HepG2 (cell line): ENCODE results near the gene ABTB2. TPM values are rescaled to one million over a fixed set of nuclear protein-coding genes. Genes with fewer than 3 reads are reported as not detected.

Experiments
- BRF2 ChIP-seq: sonication (generic); formaldehyde crosslinking; IDR thresholded peaks from 2 replicates; pipeline ENCODE4 v1.8.1; 2022; ENCODE audit warnings: mild to moderate bottlenecking, missing genetic modification reagents
- E2F5 ChIP-seq: sonication (generic); formaldehyde crosslinking; conservative IDR thresholded peaks from 2 replicates; pipeline ENCODE4 v1.4.0; 2020; ENCODE audit warnings: missing genetic modification reagents
- FOXA1 ChIP-seq, 2 experiments: fragments of 450-650 bp in 1 of 2; sonication (generic) in 1 of 2; formaldehyde crosslinking in 1 of 2; IDR thresholded peaks; 2 replicates each; pipeline versions ENCODE4 v1.4.0 to v1.6.1; 2016 to 2020; ENCODE audit warnings: missing genetic modification reagents in 1 of 2
- GLMP ChIP-seq: sonication (generic); formaldehyde crosslinking; IDR thresholded peaks from 2 replicates; pipeline ENCODE4 v1.9.0; 2021; ENCODE audit warnings: missing genetic modification reagents, mild to moderate bottlenecking, borderline replicate concordance
- HMG20A ChIP-seq: IDR thresholded peaks from 2 replicates; pipeline ENCODE4 v1.6.1; 2016; ENCODE audit warnings: borderline replicate concordance
- ISL2 ChIP-seq: sonication (generic); formaldehyde crosslinking; IDR thresholded peaks from 2 replicates; pipeline ENCODE4 v1.5.0; 2020; ENCODE audit warnings: missing genetic modification reagents
- KDM3A ChIP-seq: IDR thresholded peaks from 2 replicates; pipeline ENCODE4 v1.6.1; 2018; ENCODE audit warnings: low read depth, missing compliant biosample characterization
- MEIS1 ChIP-seq: sonication (generic); formaldehyde crosslinking; IDR thresholded peaks from 2 replicates; pipeline ENCODE4 v1.9.0; 2021; ENCODE audit warnings: mild to moderate bottlenecking, missing genetic modification reagents, moderate library complexity, borderline replicate concordance
- MXI1 ChIP-seq: IDR thresholded peaks from 3 replicates; pipeline ENCODE4 v1.6.1; 2012; ENCODE audit warnings: low read depth, low read length, inconsistent platforms, borderline replicate concordance
- NCOA2 ChIP-seq: sonication (generic); formaldehyde crosslinking; IDR thresholded peaks from 2 replicates; pipeline ENCODE4 v1.8.0; 2022; ENCODE audit warnings: inconsistent platforms
- NFYC ChIP-seq: IDR thresholded peaks from 2 replicates; pipeline ENCODE4 v1.6.1; 2016; ENCODE audit warnings: missing genetic modification reagents, missing compliant biosample characterization
- PCBP1 ChIP-seq: fragments of 200-400 bp; formaldehyde crosslinking; IDR thresholded peaks from 2 replicates; pipeline ENCODE4 v1.6.1; 2017; ENCODE audit warnings: mild to moderate bottlenecking, low read depth, low read length, borderline replicate concordance
- PHB2 ChIP-seq: fragments of 450-650 bp; IDR thresholded peaks from 2 replicates; pipeline ENCODE4 v1.6.1; 2018; ENCODE audit not compliant: partially characterized antibody
- RARA ChIP-seq: IDR thresholded peaks from 2 replicates; pipeline ENCODE4 v1.6.1; 2016; ENCODE audit warnings: missing genetic modification reagents, missing compliant biosample characterization
- SMAD9 ChIP-seq: sonication (generic); formaldehyde crosslinking; IDR thresholded peaks from 2 replicates; pipeline ENCODE4 v1.5.1; 2020; ENCODE audit warnings: mild to moderate bottlenecking, missing genetic modification reagents
- SP5 ChIP-seq: IDR thresholded peaks from 2 replicates; pipeline ENCODE4 v1.6.1; 2016; ENCODE audit warnings: low read depth, borderline replicate concordance
- STAG1 ChIP-seq: sonication (generic); formaldehyde crosslinking; IDR thresholded peaks from 2 replicates; pipeline ENCODE4 v1.4.0; 2020; ENCODE audit warnings: missing genetic modification reagents
- SUZ12 ChIP-seq: fragments of 150-350 bp; IDR thresholded peaks from 2 replicates; pipeline ENCODE4 v1.6.1; 2014; ENCODE audit warnings: low read depth, low read length
- ZBTB38 ChIP-seq: sonication (generic); formaldehyde crosslinking; IDR thresholded peaks from 2 replicates; pipeline ENCODE4 v1.5.1; 2020; ENCODE audit warnings: mild to moderate bottlenecking, missing genetic modification reagents
- ZBTB7B ChIP-seq: sonication (generic); formaldehyde crosslinking; IDR thresholded peaks from 2 replicates; pipeline ENCODE4 v1.4.0; 2020; ENCODE audit warnings: missing genetic modification reagents
- ZBTB8A ChIP-seq: sonication (generic); formaldehyde crosslinking; IDR thresholded peaks from 2 replicates; pipeline ENCODE4 v1.4.0; 2020; ENCODE audit warnings: mild to moderate bottlenecking, low read depth, missing genetic modification reagents, borderline replicate concordance
- ZEB1 ChIP-seq: IDR thresholded peaks from 2 replicates; pipeline ENCODE4 v1.6.1; 2012; ENCODE audit warnings: mild to moderate bottlenecking, low read depth, inconsistent platforms; ENCODE audit not compliant: insufficient replicate concordance
- ZNF329 ChIP-seq: sonication (generic); formaldehyde crosslinking; IDR thresholded peaks from 2 replicates; pipeline ENCODE4 v1.9.0; 2021; ENCODE audit warnings: low read depth, mild to moderate bottlenecking, missing genetic modification reagents
- ZNF343 ChIP-seq: sonication (generic); formaldehyde crosslinking; IDR thresholded peaks from 2 replicates; pipeline ENCODE4 v1.4.0; 2020; ENCODE audit warnings: mild to moderate bottlenecking, missing genetic modification reagents
- ZNF44 ChIP-seq: sonication (generic); formaldehyde crosslinking; IDR thresholded peaks from 2 replicates; pipeline ENCODE4 v1.5.1; 2020; ENCODE audit warnings: mild to moderate bottlenecking, missing genetic modification reagents
- ZNF484 ChIP-seq: sonication (generic); formaldehyde crosslinking; IDR thresholded peaks from 2 replicates; pipeline ENCODE4 v1.5.1; 2020; ENCODE audit warnings: mild to moderate bottlenecking, low read depth, missing genetic modification reagents, borderline replicate concordance
- ZNF614 ChIP-seq: IDR thresholded peaks from 2 replicates; pipeline ENCODE4 v1.6.1; 2018; ENCODE audit warnings: missing biosample characterization, missing genetic modification reagents, inconsistent platforms, borderline replicate concordance
- ZNF674 ChIP-seq: sonication (generic); formaldehyde crosslinking; IDR thresholded peaks from 2 replicates; pipeline ENCODE4 v1.5.0; 2020; ENCODE audit warnings: low read depth, mild to moderate bottlenecking, missing genetic modification reagents
- ZNF883 ChIP-seq: sonication (generic); formaldehyde crosslinking; IDR thresholded peaks from 2 replicates; pipeline ENCODE4 v1.5.1; 2020; ENCODE audit warnings: mild to moderate bottlenecking, missing genetic modification reagents; ENCODE audit errors: not compliant biosample characterization
- ZSCAN30 ChIP-seq: sonication (generic); formaldehyde crosslinking; IDR thresholded peaks from 2 replicates; pipeline ENCODE4 v1.5.0; 2020; ENCODE audit warnings: mild to moderate bottlenecking, missing genetic modification reagents
- polyA plus RNA-seq, 8 experiments: library from polyadenylated mRNA; depleted of rRNA in 3 of 8; stranded (reverse) in 7 of 8; unstranded in 1 of 8; fragments of >200 nt; fragmentation: Illumina TruSeq in 4 of 8; extraction: Trizol in 4 of 8; gene quantifications; 2 replicates each; pipeline versions ENCODE4 v1.2.1 to v1.2.3, GENCODE V29; 2011 to 2016; ENCODE audit warnings: low read depth in 4 of 8, missing spikeins in 1 of 8, mixed read lengths in 1 of 8; ENCODE audit not compliant: insufficient read depth in 1 of 8
- total RNA-seq, 5 experiments: library from RNA; depleted of rRNA; stranded (reverse); fragments of >200 nt; fragmentation: Illumina TruSeq; extraction: Trizol; gene quantifications; 2 replicates each; pipeline ENCODE4 v1.2.3, GENCODE V29; 2016; ENCODE audit warnings: low read depth in 1 of 5

The ABTB2 gene
- total and polyA plus RNA-seq, 2 of the 13 experiments (the other 11 are each of a cell fraction or from before 2014, with no cell fraction given) = 5.1 to 15.4 TPM

GRCh38 chr11:34364102-34364501 is 6.3 kb upstream of the ABTB2 start (continued):
- TF ChIP-seq BRF2 (CRISPR knock-in tag) (no peak), PHB2 (no peak), PCBP1 (no peak), FOXA1 (IDR thresholded peaks at IDR 0.05) (no peak), FOXA1 (CRISPR knock-in tag; IDR thresholded peaks at IDR 0.05) (peak; percentile 59), SP5 (CRISPR knock-in tag) (peak; percentile 59), ISL2 (CRISPR knock-in tag) (peak; percentile 38; the same call in 1 of the 2 replicates), ZBTB7B (CRISPR knock-in tag) (no peak), ZNF343 (CRISPR knock-in tag) (no peak), GLMP (no peak), MEIS1 (no peak), ZEB1 (no peak), ZNF329 (CRISPR knock-in tag) (peak; percentile 86; the same call in 1 of the 2 replicates), ZBTB8A (CRISPR knock-in tag) (no peak), KDM3A (no peak), SUZ12 (no peak), ZSCAN30 (CRISPR knock-in tag) (no peak), STAG1 (CRISPR knock-in tag) (peak; percentile 24; the same call in 1 of the 2 replicates), ZNF674 (CRISPR knock-in tag) (no peak), HMG20A (peak; percentile 77; the same call in 1 of the 2 replicates), RARA (CRISPR knock-in tag) (peak; percentile 76), NCOA2 (CRISPR knock-in tag) (peak; percentile 83), MXI1 (no peak; the same call in 2 of the 3 replicates), ZBTB38 (CRISPR knock-in tag) (no peak), ZNF883 (CRISPR knock-in tag) (no peak), ZNF44 (CRISPR knock-in tag) (no peak), ZNF484 (CRISPR knock-in tag) (no peak), NFYC (CRISPR knock-in tag) (no peak), SMAD9 (CRISPR knock-in tag) (no peak), E2F5 (CRISPR knock-in tag) (no peak), ZNF614 (CRISPR knock-in tag) (0 out of 2 replicates have a peak, but pooled peaks have one; percentile 42)
